Activated CD8-positive, alpha-beta T cell treated with anti-CD3 and anti-CD28 coated beads, Interleukin-2, amount 10 ng/mL, durations not matched to agents 7 days and 5 days (primary cell): ENCODE results near the gene HTT. TPM values are rescaled to one million over a fixed set of nuclear protein-coding genes. Genes with fewer than 3 reads are reported as not detected.

ENCODE experiments used
- ATAC-seq: fragments of 150-1000 bp; cut with Tn5 transposase; one replicate; pipeline ENCODE4 v1.10.0; 2021; ENCODE audit warnings: moderate library complexity
- CTCF ChIA-PET: fragments of 350-600 bp; sonication (Branson Sonifier 250); formaldehyde crosslinking; loops from one replicate; lab custom pipeline; 2021; ENCODE audit warnings: antibody characterized with exemption; lab: Charles Lee
- POLR2A ChIA-PET: fragments of 350-600 bp; sonication (Branson Sonifier 250); formaldehyde crosslinking; loops from one replicate; lab custom pipeline; 2021; ENCODE audit warnings: antibody characterized with exemption; lab: Charles Lee
- DNase-seq: peaks from one replicate; pipeline ENCODE4 v3.0.0-alpha.2; 2020
- H3K27ac Mint-ChIP-seq: one replicate; pipeline ENCODE4 v1.8.0; 2021; ENCODE audit warnings: mild to moderate bottlenecking, mixed read lengths
- H3K27me3 Mint-ChIP-seq: one replicate; pipeline ENCODE4 v1.8.0; 2021; ENCODE audit warnings: low read depth, mixed read lengths
- H3K36me3 Mint-ChIP-seq: one replicate; pipeline ENCODE4 v1.8.0; 2021; ENCODE audit warnings: low read depth, mixed read lengths
- H3K4me1 Mint-ChIP-seq: one replicate; pipeline ENCODE4 v1.8.0; 2021; ENCODE audit warnings: low read depth, mixed read lengths
- H3K4me3 Mint-ChIP-seq: one replicate; pipeline ENCODE4 v1.8.0; 2021; ENCODE audit warnings: mild to moderate bottlenecking, mixed read lengths
- H3K9me3 Mint-ChIP-seq: one replicate; pipeline ENCODE4 v1.8.0; 2022; ENCODE audit warnings: mixed read lengths; ENCODE audit not compliant: insufficient read depth
- total RNA-seq, 2 experiments: library from RNA; stranded (reverse); gene quantifications; one replicate each; pipeline ENCODE4 v1.2.3, GENCODE V29; 2021

Gene HTT
- total RNA-seq, 2 experiments from 2014 or later, result 51.2 to 58.0 TPM

- ChIA-PET CTCF (interaction anchor here (1.0 kb wide), 1 partner anchor 26 kb away, joined by 4 read pairs; no protein-coding TSS in a partner anchor), POLR2A (no interaction called here)
- Mint-ChIP-seq H3K27me3 (no peaks in the 10 kb centered on the region), H3K27ac (peak overlapping the region; percentile 46), H3K4me3 (no peak overlapping the region), H3K9me3 (no peaks in the 10 kb centered on the region), H3K4me1 (peaks cover 25% of the 10 kb centered on the region), H3K36me3 (peaks cover 51% of the 10 kb centered on the region)
- ATAC-seq (no peak), DNase-seq (no peak)
These were observed 144.6 kb downstream of the HTT start for GRCh38 chr4:3218824-3219760.

GRCh38 chr4:3219761-3220475 is 145.4 kb downstream of the HTT start:
- ATAC-seq, result no peak
- POLR2A ChIA-PET, result no interaction called here
- Mint-ChIP-seq H3K9me3 (no peaks in the 10 kb centered on the region), H3K4me3 (no peak overlapping the region), H3K36me3 (peaks cover 55% of the 10 kb centered on the region), H3K27ac (peak overlapping the region; percentile 57), H3K27me3 (no peaks in the 10 kb centered on the region), H3K4me1 (peaks cover 25% of the 10 kb centered on the region)
- CTCF ChIA-PET, result interaction anchor here (1.0 kb wide), 1 partner anchor 27 kb away, joined by 4 read pairs; no protein-coding TSS in a partner anchor
- DNase-seq, result no peak

- peaks cover 51% of the 10 kb centered on the region for H3K36me3 Mint-ChIP-seq
- no peak overlapping the region for H3K4me3 Mint-ChIP-seq
- CTCF ChIA-PET, result no interaction called here
- H3K9me3 Mint-ChIP-seq, result no peaks in the 10 kb centered on the region
- ATAC-seq, result peak; percentile 43
- H3K27ac Mint-ChIP-seq, result no peak overlapping the region
- POLR2A ChIA-PET, result no interaction called here
- H3K27me3 Mint-ChIP-seq, result no peaks in the 10 kb centered on the region
- DNase-seq, result no peak
- peaks cover 25% of the 10 kb centered on the region for H3K4me1 Mint-ChIP-seq
These were observed 146.1 kb downstream of the HTT start for GRCh38 chr4:3220476-3221183.

GRCh38 chr4:3221184-3221494 is 146.7 kb downstream of the HTT start:
- CTCF ChIA-PET, result interaction anchor here (0.5 kb wide), 1 partner anchor 115 kb away, joined by 3 read pairs; no protein-coding TSS in a partner anchor
- DNase-seq, result no peak
- H3K4me3 Mint-ChIP-seq, result no peak overlapping the region
- no peaks in the 10 kb centered on the region for H3K9me3 Mint-ChIP-seq
- no peak for ATAC-seq
- H3K4me1 Mint-ChIP-seq, result peaks cover 25% of the 10 kb centered on the region
- POLR2A ChIA-PET, result no interaction called here
- H3K27me3 Mint-ChIP-seq, result no peaks in the 10 kb centered on the region
- peak overlapping the region; percentile 70 for H3K27ac Mint-ChIP-seq
- peaks cover 47% of the 10 kb centered on the region for H3K36me3 Mint-ChIP-seq

GRCh38 chr4:3221996-3222395 is 147.5 kb downstream of the HTT start:
- Mint-ChIP-seq H3K27me3 (no peaks in the 10 kb centered on the region), H3K27ac (no peak overlapping the region), H3K36me3 (peaks cover 46% of the 10 kb centered on the region), H3K4me3 (no peak overlapping the region), H3K4me1 (peaks cover 25% of the 10 kb centered on the region), H3K9me3 (no peaks in the 10 kb centered on the region)
- POLR2A ChIA-PET, result interaction anchor here (0.6 kb wide), 1 partner anchor 33 kb away, joined by 3 read pairs; no protein-coding TSS in a partner anchor
- DNase-seq (no peak), ATAC-seq (no peak)
- CTCF ChIA-PET, result no interaction called here

- ChIA-PET CTCF (no interaction called here), POLR2A (no interaction called here)
- H3K9me3 Mint-ChIP-seq, result no peaks in the 10 kb centered on the region
- H3K4me3 Mint-ChIP-seq, result no peak overlapping the region
- H3K27ac Mint-ChIP-seq, result peak overlapping the region; percentile 41
- H3K36me3 Mint-ChIP-seq, result peaks cover 43% of the 10 kb centered on the region
- no peak for ATAC-seq
- peaks cover 25% of the 10 kb centered on the region for H3K4me1 Mint-ChIP-seq
- no peaks in the 10 kb centered on the region for H3K27me3 Mint-ChIP-seq
- DNase-seq, result no peak
These were observed 148.9 kb downstream of the HTT start for GRCh38 chr4:3223346-3223745.

- H3K4me1 Mint-ChIP-seq, result peaks cover 23% of the 10 kb centered on the region
- H3K27me3 Mint-ChIP-seq, result no peaks in the 10 kb centered on the region
- no peak for ATAC-seq
- H3K9me3 Mint-ChIP-seq, result no peaks in the 10 kb centered on the region
- no peak overlapping the region for H3K27ac Mint-ChIP-seq
- ChIA-PET CTCF (interaction anchor here (0.6 to 1.9 kb wide), 2 partner anchors 117 to 257 kb away, joined by 3 to 4 read pairs; no protein-coding TSS in a partner anchor), POLR2A (no interaction called here)
- no peak overlapping the region for H3K4me3 Mint-ChIP-seq
- DNase-seq, result no peak
- H3K36me3 Mint-ChIP-seq, result peaks cover 41% of the 10 kb centered on the region
These were observed 149.7 kb downstream of the HTT start for GRCh38 chr4:3223956-3224748.

- no peak overlapping the region for H3K4me3 Mint-ChIP-seq
- no peaks in the 10 kb centered on the region for H3K9me3 Mint-ChIP-seq
- DNase-seq (no peak), ATAC-seq (no peak)
- H3K36me3 Mint-ChIP-seq, result peaks cover 44% of the 10 kb centered on the region
- ChIA-PET POLR2A (no interaction called here), CTCF (interaction anchor here (0.6 to 1.9 kb wide), 4 partner anchors 13 to 255 kb away, joined by 3 to 4 read pairs (median 3); no protein-coding TSS in a partner anchor)
- no peaks in the 10 kb centered on the region for H3K27me3 Mint-ChIP-seq
- H3K27ac Mint-ChIP-seq, result no peak overlapping the region
- peaks cover 13% of the 10 kb centered on the region for H3K4me1 Mint-ChIP-seq
These were observed 150.8 kb downstream of the HTT start for GRCh38 chr4:3225071-3225850.

- no peaks in the 10 kb centered on the region for H3K9me3 Mint-ChIP-seq
- H3K4me3 Mint-ChIP-seq, result no peak overlapping the region
- H3K4me1 Mint-ChIP-seq, result peaks cover 6% of the 10 kb centered on the region
- ChIA-PET POLR2A (no interaction called here), CTCF (interaction anchor here (0.6 to 1.0 kb wide), 2 partner anchors 14 to 31 kb away, joined by 3 read pairs; no protein-coding TSS in a partner anchor)
- H3K36me3 Mint-ChIP-seq, result peaks cover 46% of the 10 kb centered on the region
- H3K27ac Mint-ChIP-seq, result no peak overlapping the region
- ATAC-seq (no peak), DNase-seq (no peak)
- no peaks in the 10 kb centered on the region for H3K27me3 Mint-ChIP-seq
These were observed 151.5 kb downstream of the HTT start for GRCh38 chr4:3225936-3226335.

- CTCF ChIA-PET, result interaction anchor here (1.0 kb wide), 1 partner anchor 14 kb away, joined by 3 read pairs; no protein-coding TSS in a partner anchor
- H3K27ac Mint-ChIP-seq, result peak overlapping the region; percentile 46
These were observed 152.0 kb downstream of the HTT start for GRCh38 chr4:3226467-3226866.

More at GRCh38 chr4:3226467-3226866, 152.0 kb downstream of the HTT start:
- Mint-ChIP-seq H3K27me3 (no peaks in the 10 kb centered on the region), H3K36me3 (peaks cover 42% of the 10 kb centered on the region), H3K4me1 (peaks cover 1% of the 10 kb centered on the region), H3K4me3 (no peak overlapping the region), H3K9me3 (no peaks in the 10 kb centered on the region)
- ATAC-seq, result no peak
- DNase-seq, result no peak
- POLR2A ChIA-PET, result no interaction called here
